ENCODE measurements around the gene PARP4.
"Not testable (repeated sequence)": the region's sequence is repeated elsewhere in the genome, so short reads cannot be mapped to it uniquely, and the experiment has no call there.

PARP4 gene

GRCh38 chr13:24452044-24452443 is 60.5 kb downstream of the PARP4 start:
- Histone ChIP-seq H3K4me1 (ENCODE audit: insufficient read depth, low read length) (no peaks in the 10 kb centered on the region), H3K9ac (ENCODE audit: low read depth, low read length) (no peak overlapping the region), H3K36me3 (ENCODE audit: insufficient read depth, low read length) (peaks cover 12% of the 10 kb centered on the region), H3K9me3 (ENCODE audit: control insufficient read depth, insufficient read depth, low read length) (no peaks in the 10 kb centered on the region)

- H3K9ac ChIP-seq (ENCODE audit: low read depth, low read length), result no peak overlapping the region
- H3K9me3 ChIP-seq (ENCODE audit: control insufficient read depth, insufficient read depth, low read length), result no peaks in the 10 kb centered on the region
- peaks cover 11% of the 10 kb centered on the region for H3K36me3 ChIP-seq (ENCODE audit: insufficient read depth, low read length)
- no peaks in the 10 kb centered on the region for H3K4me1 ChIP-seq (ENCODE audit: insufficient read depth, low read length)
Observed at GRCh38 chr13:24450530-24450929, 62.0 kb downstream of the PARP4 start.

- H3K36me3 ChIP-seq (ENCODE audit: insufficient read depth, low read length); H3K9me3 ChIP-seq (ENCODE audit: control insufficient read depth, insufficient read depth, low read length); H3K4me1 ChIP-seq (ENCODE audit: insufficient read depth, low read length); H3K9ac ChIP-seq (ENCODE audit: low read depth, low read length): not testable (repeated sequence)
Observed at GRCh38 chr13:24444851-24445250, 67.7 kb downstream of the PARP4 start.

- Histone ChIP-seq H3K9me3 (ENCODE audit: control insufficient read depth, insufficient read depth, low read length) (no peaks in the 10 kb centered on the region), H3K4me1 (ENCODE audit: insufficient read depth, low read length) (no peaks in the 10 kb centered on the region), H3K36me3 (ENCODE audit: insufficient read depth, low read length) (peaks cover 3% of the 10 kb centered on the region; the same call in 1 of the 2 replicates), H3K9ac (ENCODE audit: low read depth, low read length) (no peak overlapping the region)
Observed at GRCh38 chr13:24443366-24443765, 69.2 kb downstream of the PARP4 start.

- not testable (repeated sequence) for H3K36me3 ChIP-seq (ENCODE audit: insufficient read depth, low read length); H3K9me3 ChIP-seq (ENCODE audit: control insufficient read depth, insufficient read depth, low read length); H3K9ac ChIP-seq (ENCODE audit: low read depth, low read length); H3K4me1 ChIP-seq (ENCODE audit: insufficient read depth, low read length)
Observed at GRCh38 chr13:24426045-24426444, 86.5 kb downstream of the PARP4 start.

- H3K36me3 ChIP-seq (ENCODE audit: insufficient read depth, low read length); H3K9ac ChIP-seq (ENCODE audit: low read depth, low read length): not testable (repeated sequence)
Observed at GRCh38 chr13:24419668-24420067, 92.9 kb downstream of the PARP4 start.

GRCh38 chr13:24407844-24408243 is 104.7 kb downstream of the PARP4 start:
- H3K4me1 ChIP-seq (ENCODE audit: insufficient read depth, low read length), result no peaks in the 10 kb centered on the region
- H3K9me3 ChIP-seq (ENCODE audit: control insufficient read depth, insufficient read depth, low read length), result no peaks in the 10 kb centered on the region
- H3K9ac ChIP-seq (ENCODE audit: low read depth, low read length), result no peak overlapping the region
- no peaks in the 10 kb centered on the region for H3K36me3 ChIP-seq (ENCODE audit: insufficient read depth, low read length)

More at GRCh38 chr13:24419668-24420067, 92.9 kb downstream of the PARP4 start:
- H3K4me1 ChIP-seq (ENCODE audit: insufficient read depth, low read length); H3K9me3 ChIP-seq (ENCODE audit: control insufficient read depth, insufficient read depth, low read length): not testable (repeated sequence)

GRCh38 chr13:24406524-24406923 is 106.1 kb downstream of the PARP4 start:
- no peaks in the 10 kb centered on the region for H3K9me3 ChIP-seq (ENCODE audit: control insufficient read depth, insufficient read depth, low read length)
- no peak overlapping the region for H3K9ac ChIP-seq (ENCODE audit: low read depth, low read length)
- H3K4me1 ChIP-seq (ENCODE audit: insufficient read depth, low read length), result no peaks in the 10 kb centered on the region
- no peaks in the 10 kb centered on the region for H3K36me3 ChIP-seq (ENCODE audit: insufficient read depth, low read length)

- Histone ChIP-seq H3K9ac (ENCODE audit: low read depth, low read length) (no peak overlapping the region), H3K4me1 (ENCODE audit: insufficient read depth, low read length) (no peaks in the 10 kb centered on the region), H3K9me3 (ENCODE audit: control insufficient read depth, insufficient read depth, low read length) (peaks cover 7% of the 10 kb centered on the region; the same call in 1 of the 2 replicates)
Observed at GRCh38 chr13:24396821-24397220, 115.8 kb downstream of the PARP4 start.

GRCh38 chr13:24392972-24393371 is 119.6 kb downstream of the PARP4 start:
- Histone ChIP-seq H3K9ac (ENCODE audit: low read depth, low read length) (no peak overlapping the region), H3K9me3 (ENCODE audit: control insufficient read depth, insufficient read depth, low read length) (peaks cover 7% of the 10 kb centered on the region; the same call in 1 of the 2 replicates), H3K36me3 (ENCODE audit: insufficient read depth, low read length) (no peaks in the 10 kb centered on the region), H3K4me1 (ENCODE audit: insufficient read depth, low read length) (no peaks in the 10 kb centered on the region)

More at GRCh38 chr13:24396821-24397220, 115.8 kb downstream of the PARP4 start:
- no peaks in the 10 kb centered on the region for H3K36me3 ChIP-seq (ENCODE audit: insufficient read depth, low read length)

- H3K36me3 ChIP-seq (ENCODE audit: insufficient read depth, low read length); H3K9me3 ChIP-seq (ENCODE audit: control insufficient read depth, insufficient read depth, low read length); H3K4me1 ChIP-seq (ENCODE audit: insufficient read depth, low read length); H3K9ac ChIP-seq (ENCODE audit: low read depth, low read length): not testable (repeated sequence)
Observed at GRCh38 chr13:24391771-24392683, 120.6 kb downstream of the PARP4 start.

GRCh38 chr13:24390795-24391194 is 121.8 kb downstream of the PARP4 start:
- not testable (repeated sequence) for H3K9me3 ChIP-seq (ENCODE audit: control insufficient read depth, insufficient read depth, low read length); H3K4me1 ChIP-seq (ENCODE audit: insufficient read depth, low read length); H3K36me3 ChIP-seq (ENCODE audit: insufficient read depth, low read length); H3K9ac ChIP-seq (ENCODE audit: low read depth, low read length)

GRCh38 chr13:24389506-24389905 is 123.1 kb downstream of the PARP4 start:
- H3K4me1 ChIP-seq (ENCODE audit: insufficient read depth, low read length), result no peaks in the 10 kb centered on the region
- no peaks in the 10 kb centered on the region for H3K36me3 ChIP-seq (ENCODE audit: insufficient read depth, low read length)
- no peak overlapping the region for H3K9ac ChIP-seq (ENCODE audit: low read depth, low read length)
- H3K9me3 ChIP-seq (ENCODE audit: control insufficient read depth, insufficient read depth, low read length), result no peaks in the 10 kb centered on the region

GRCh38 chr13:24388743-24389142 is 123.8 kb downstream of the PARP4 start:
- not testable (repeated sequence) for H3K9ac ChIP-seq (ENCODE audit: low read depth, low read length); H3K36me3 ChIP-seq (ENCODE audit: insufficient read depth, low read length); H3K4me1 ChIP-seq (ENCODE audit: insufficient read depth, low read length); H3K9me3 ChIP-seq (ENCODE audit: control insufficient read depth, insufficient read depth, low read length)
